GM19463 (cell line): ENCODE measurements around the gene CDH3.

Experiments used
- ATAC-seq: cut with Tn5 transposase; IDR thresholded peaks from one replicate; pipeline ENCODE4 v1.9.1; 2021; ENCODE audit warnings: mild to moderate bottlenecking, moderate library complexity; ENCODE audit not compliant: unreplicated experiment

Gene CDH3

GRCh38 chr16:68646953-68647659 lies 2.0 kb downstream of the CDH3 start:
- no peak for ATAC-seq

DNA sequence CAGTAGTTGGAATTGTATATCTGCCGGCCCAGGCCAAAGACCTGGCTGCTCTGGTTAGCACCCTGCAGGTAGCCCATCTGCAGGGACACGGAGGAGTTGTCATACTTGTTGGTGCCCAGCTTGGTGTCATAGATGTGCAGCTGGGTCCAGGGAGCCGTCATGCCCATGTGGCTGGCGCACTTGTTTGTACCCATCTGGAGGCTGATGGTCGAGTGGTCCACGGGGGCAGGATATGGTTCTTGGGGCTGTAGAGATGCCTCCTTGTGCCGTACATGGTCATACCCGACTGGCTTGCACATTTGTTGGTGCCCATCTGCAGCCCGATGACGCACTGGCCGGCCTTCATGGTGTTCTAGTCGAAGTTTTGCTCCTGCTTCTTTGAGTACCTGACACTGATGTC lies 6.0 kb downstream of the CDH3 start:
- no peak for ATAC-seq

- no peak for ATAC-seq
These were observed 7.5 kb downstream of the CDH3 start for GRCh38 chr16:68652659-68653058.

- ATAC-seq, result no peak
These were observed 10.7 kb downstream of the CDH3 start for GRCh38 chr16:68655806-68656205.

GRCh38 chr16:68656751-68657150 lies 11.6 kb downstream of the CDH3 start:
- no peak for ATAC-seq

GRCh38 chr16:68658341-68658973 lies 13.3 kb downstream of the CDH3 start:
- ATAC-seq, result no peak

DNA sequence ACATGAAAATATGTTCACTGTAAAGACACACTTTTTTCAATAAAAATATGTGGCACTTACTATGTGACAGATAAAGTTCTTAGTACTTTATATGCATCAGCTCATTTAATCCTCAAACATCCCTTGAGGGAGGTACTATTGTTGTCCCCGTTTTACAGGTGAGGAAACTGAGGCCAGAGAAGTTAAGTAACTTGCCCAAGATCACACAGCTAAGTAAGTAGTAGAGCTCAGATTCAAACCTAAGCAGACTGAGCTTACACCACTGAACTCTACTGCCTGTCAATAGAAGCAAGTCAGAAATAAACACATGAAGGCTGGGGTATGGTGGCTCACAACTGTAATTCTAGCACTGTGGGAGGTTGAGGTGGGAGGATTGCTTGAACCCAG lies 13.9 kb downstream of the CDH3 start:
- no peak for ATAC-seq

DNA sequence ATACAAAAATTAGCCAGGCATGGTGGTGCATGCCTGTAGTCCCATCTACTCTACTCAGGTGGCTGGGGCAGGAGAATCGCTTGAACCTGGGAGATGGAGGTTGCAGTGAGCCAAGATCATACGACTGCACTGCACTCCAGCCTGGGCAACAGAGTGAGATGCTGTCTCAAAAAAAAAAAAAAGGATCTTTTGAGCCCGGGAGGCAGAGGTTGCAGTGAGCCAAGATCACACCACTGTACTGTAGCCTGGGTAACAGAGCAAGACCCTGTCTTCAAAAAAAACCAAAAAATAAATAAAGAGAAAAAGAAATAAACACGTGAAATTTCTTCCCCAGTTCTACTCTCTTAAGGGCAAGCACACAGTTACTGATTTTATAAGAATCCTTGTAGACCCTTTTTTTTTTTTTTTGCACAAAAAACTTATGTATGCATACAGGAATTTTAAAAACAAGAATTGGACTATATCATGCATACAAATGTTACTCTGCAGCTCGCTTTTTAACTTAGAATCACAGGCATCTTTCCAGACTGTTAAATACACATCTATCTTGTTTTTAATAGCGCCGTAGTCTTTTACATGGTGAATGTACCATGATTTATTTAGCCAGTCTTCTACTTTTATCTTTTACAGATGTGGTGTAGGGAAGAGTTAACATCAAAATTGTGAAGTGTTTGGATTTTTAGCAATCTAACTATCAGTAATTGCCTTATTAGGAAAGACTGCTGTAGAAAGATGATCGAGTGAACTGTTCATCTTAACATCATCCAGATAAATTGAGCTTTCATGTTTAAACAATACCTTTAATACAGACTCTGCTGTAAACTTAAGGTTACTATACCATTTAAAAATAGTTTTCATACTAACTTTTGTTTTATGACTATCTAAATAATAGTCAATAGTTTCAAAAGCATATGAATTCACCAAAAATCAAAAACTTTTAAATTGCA lies 14.6 kb downstream of the CDH3 start:
- no peak for ATAC-seq

DNA sequence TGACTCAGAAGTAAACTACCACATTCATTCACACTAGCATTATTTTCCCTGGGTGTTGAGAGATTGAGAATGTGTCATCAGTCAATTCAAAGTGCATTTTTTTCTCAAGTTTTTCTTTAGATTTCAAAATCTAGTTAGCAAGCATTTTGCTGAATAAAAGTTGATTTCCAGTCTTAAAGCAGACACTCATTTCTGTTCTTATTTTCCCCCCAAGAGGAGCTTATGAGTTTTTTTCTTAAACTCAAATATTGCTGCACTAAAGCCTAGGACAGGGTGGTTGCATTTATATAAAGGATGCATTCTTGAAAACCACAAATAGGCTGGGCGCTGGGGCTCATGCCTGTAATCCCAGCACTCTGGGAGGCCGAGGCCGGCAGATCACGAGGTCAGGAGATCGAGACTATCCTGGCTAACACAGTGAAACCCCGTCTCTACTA lies 15.3 kb downstream of the CDH3 start:
- no peak for ATAC-seq

GRCh38 chr16:68662035-68662434 lies 16.9 kb downstream of the CDH3 start:
- ATAC-seq, result no peak

DNA sequence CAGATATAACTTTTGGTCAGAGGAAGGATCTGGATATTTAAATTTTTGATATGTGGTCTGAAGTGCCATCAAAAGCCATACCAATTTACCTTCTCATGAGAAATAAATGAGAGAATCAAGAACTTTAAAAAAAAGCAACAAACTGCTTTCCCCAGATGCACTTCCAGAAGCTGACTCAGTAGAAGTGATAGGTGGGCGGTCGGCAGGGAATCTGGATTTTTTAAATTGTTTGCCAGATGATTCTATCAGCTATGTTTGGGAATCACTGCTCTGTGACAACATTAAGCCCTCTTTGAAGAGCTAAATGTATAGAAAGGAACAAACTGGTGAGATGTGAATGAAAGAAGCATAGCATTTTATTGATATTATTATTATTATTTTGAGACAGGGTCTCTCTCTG lies 19.2 kb downstream of the CDH3 start:
- no peak for ATAC-seq

DNA sequence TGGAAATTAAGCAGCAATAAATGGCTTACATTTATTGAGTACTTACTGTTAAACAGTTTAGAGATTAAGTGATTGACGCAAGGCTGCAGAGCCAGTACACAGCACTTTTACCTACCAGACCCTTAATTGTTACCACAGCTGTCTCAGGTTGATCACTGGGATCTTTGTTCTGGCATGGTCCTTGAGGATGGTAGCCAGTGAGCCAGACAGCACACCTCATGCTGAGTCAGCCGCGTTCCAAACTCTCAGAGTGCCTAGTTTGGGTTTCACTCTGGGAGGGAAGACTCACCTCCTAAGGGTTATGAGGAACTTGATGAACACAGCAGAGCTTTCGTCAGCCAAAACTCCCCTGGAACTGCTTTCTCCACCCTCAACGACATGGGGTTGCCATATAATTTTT lies 20.4 kb downstream of the CDH3 start:
- no peak for ATAC-seq

DNA sequence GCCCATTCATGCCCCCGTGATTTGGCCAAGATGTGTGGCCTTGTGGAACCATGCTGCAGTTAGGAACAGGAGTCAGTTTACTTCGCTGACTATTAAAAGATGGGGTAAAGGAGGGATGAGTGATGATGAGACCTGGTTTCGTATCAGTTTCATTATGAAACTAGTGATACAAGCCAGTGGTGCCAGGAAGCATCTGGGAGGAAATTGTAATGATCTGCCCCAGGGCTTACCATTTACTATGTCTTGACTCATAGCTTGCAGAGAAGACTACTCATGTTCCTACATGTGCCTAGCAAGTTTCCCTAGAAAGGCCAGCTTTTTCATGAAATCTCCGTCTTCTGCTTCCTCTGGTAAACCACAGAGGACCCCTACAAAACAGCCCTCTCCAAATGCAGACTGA lies 23.2 kb downstream of the CDH3 start:
- ATAC-seq, result no peak

GRCh38 chr16:68676113-68676860 lies 31.2 kb downstream of the CDH3 start:
- ATAC-seq, result no peak

DNA sequence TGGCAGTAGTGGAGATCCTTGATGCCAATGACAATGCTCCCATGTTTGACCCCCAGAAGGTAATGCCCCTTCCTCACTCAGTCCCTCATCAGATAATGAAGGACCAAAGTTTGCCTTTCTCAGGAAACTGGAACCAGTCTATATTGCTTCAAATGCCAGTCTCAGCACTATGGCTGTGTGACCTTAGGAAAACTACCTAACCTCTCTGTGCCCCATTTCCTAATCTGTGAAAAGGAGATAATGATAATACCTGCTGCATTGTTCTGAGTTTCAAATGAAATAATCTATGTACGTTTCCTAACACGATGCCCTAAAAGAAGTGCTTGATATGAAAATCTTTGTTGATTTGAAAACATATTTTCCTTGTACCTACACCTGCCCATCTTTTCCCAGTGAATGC lies 35.9 kb downstream of the CDH3 start:
- ATAC-seq, result no peak

- no peak for ATAC-seq
These were observed 40.8 kb downstream of the CDH3 start for GRCh38 chr16:68685685-68686478.

DNA sequence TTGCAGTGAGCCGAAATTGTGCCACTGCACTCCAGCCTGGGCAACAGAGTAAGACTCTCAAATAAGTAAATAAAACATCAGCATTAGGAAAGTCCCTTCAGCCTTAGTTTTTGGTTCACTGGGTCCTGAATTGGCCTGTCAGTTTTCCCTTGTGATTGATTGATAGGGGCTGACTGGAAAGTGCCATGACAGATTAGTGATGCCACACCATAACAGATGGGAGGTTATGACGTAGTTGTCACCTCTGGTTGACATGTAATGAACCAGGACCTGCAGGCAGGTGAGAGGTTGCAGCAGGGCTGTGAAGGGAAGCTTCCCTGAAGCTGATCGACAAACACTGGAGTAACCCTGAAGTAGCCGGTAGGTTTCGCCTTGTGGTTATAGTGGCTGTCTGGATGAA lies 41.8 kb downstream of the CDH3 start:
- ATAC-seq, result no peak

DNA sequence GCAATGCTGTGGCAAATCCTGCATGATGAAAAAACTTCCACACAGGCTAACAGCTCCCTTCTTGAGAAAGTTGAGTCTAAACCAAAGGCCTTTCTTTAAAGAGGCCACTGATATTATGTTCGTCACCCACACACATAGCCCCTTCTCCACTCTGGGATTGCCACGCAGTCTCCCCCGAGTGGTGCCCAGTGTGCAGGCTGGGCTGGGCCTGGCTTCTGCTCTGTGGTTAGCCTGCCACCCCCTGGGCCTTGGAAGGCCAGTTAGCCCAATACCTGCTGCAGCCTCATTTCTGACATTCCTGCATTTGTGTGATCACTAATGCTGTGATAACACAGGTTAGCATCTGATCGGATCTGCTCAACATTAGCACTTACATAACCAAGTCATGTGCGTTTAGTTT lies 44.8 kb downstream of the CDH3 start:
- no peak for ATAC-seq

DNA sequence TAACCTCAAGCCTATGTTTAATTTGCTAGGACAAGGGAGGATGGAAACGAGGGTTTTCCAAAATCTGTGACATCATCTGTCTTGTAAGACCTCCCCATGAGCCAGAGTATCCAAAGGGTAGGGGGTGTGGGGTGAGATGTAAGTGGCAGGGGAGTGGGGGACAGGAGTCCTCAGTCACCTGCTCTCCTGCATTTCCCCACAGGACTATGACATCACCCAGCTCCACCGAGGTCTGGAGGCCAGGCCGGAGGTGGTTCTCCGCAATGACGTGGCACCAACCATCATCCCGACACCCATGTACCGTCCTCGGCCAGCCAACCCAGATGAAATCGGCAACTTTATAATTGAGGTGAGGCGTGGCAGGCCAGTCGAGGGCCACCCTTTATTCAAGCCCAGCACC lies 50.5 kb downstream of the CDH3 start:
- no peak for ATAC-seq

DNA sequence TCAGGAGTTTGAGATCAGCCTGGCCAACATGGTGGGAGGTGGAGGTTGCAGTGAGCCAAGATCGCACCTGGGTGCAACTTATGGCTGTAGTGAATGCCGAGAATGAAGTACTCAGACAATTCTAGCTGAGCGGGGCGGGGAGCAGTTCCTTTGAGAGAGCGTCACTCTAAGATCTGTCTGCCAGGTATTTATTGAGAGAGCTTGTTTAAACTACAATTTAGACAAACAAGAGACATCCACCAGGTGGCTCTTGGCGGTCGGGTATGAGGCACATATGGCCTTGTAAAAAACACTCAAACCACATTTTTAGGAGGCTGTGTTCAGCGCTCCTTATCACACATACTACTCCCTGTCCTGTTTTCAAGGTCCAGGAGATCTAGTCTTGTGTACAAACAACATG lies 51.4 kb downstream of the CDH3 start:
- no peak for ATAC-seq
